Renal cortex interstitium (tissue), 15 donors: ENCODE measurements around the gene NPIPB6. TPM values are rescaled to one million over a fixed set of nuclear protein-coding genes. Genes with fewer than 3 reads are reported as not detected.
"Not testable (repeated sequence)": the region's sequence is repeated elsewhere in the genome, so short reads cannot be mapped to it uniquely, and the experiment has no call there.

Experiments
- DNase-seq, 11 donors: peaks; one replicate each; pipeline ENCODE4 v3.0.0-alpha.2; 2013; ENCODE audit warnings: low read depth in 9 of 11, low spot score in 4 of 11; ENCODE audit errors: extremely low read depth in 1 of 11
- long read RNA-seq, 16 experiments: transcript quantifications; one replicate each; lab custom pipeline, GENCODE V29; 2026
- polyA plus RNA-seq, 3 donors: library from polyadenylated mRNA; unstranded; fragments of 120-200 nt; gene quantifications; one replicate each; pipeline ENCODE4 v1.2.1, GENCODE V29; 2013; ENCODE audit not compliant: insufficient read length in 3 of 3

NPIPB6 gene
- 1 to 10 TPM; 1.7 to 4.9 (median 2.3) TPM for polyA plus RNA-seq
- long read RNA-seq, donor 1 = 0 reads
- long read RNA-seq, donor 2 = 0 reads
- long read RNA-seq, donor 3 = 0 reads
- long read RNA-seq, donor 4 = 0 reads
- long read RNA-seq, donor 5 = 0 reads
- long read RNA-seq, donor 6 = 0 reads
- long read RNA-seq, donor 7 = 0 reads
- long read RNA-seq, donor 8 = 0 reads
- long read RNA-seq, donor 9 = 0 reads
- long read RNA-seq, donor 10 = 0 reads
- long read RNA-seq, donor 11 = 0 reads
- long read RNA-seq, donor 12 = 0 reads
- long read RNA-seq, donor 13 = 0 reads
- long read RNA-seq, donor 14 = 0 reads
- long read RNA-seq, donor 15 = 0 reads
- long read RNA-seq, donor 16, partial matches to known transcripts = 9 of 17 reads
- long read RNA-seq, donor 16, other reads (novel, unspliced or antisense) = 8 of 17 reads

DNA sequence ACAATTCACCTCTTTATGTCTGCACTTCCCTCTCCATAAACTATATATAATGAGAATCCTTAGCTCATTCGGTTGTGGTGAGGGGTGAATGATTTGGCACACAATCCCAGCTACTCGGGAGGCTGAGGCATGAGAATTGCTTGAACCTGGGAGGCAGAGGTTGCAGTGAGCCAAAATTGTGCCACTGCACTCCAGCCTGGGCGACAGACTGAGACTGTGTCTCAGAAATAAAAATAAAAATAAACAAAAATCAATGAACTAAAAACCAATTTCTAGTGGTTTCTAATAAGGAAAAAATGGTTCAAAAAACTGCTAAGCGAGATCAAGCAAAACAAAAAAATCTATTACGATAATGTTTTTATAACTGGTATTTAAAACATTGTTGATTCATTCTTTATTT, at the start of gene NPIPB6:
TSS of gene NPIPB6 (minus strand) at position 101 of the 400 bp plus-strand sequence. CDS start 686 bp downstream, outside the sequence.
- not testable (repeated sequence) for DNase-seq

DNA sequence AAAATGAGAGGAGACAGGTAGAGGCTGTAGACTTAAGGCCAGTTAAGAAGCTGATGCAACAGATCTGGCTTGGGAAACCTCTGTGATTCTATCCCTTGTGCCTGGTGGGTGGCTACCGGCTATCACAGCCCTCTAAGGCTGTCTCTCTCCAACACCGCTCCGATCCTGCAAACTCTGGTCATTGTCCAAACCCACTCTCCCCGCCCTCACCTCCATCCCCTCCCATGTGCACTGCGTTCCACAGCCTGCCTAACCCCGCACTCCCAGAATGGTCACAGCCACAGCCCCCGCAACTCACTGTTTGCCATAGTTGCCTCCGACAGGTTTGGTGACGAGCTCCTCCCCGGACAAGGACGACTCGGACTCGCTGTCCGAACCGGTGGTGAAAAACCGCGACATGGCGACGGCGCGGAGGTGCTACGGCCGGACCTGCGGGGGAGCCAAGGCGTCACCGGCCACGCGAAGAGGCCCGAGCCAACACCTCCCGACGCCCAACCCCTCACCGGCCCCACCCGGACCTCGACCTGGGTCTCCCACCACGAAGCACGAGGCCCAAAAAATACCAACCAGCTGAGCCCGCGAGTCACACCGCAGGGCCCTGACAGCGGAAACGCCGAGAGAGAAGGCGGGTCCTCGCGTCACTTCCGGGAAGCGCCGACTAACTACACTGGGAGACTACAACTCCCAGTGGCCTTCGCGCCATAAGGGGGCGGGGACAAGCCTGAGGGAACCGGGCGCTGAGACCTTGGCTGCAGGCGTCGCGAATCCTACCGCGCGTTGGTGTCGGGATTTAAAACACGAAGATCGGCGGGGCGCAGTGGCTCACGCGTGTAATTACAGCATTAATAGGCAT, 40.1 kb upstream of the NPIPB6 start, which contains the start of gene EIF3CL:
TSS of gene EIF3CL (minus strand) at position 622 of the 853 bp plus-strand sequence. CDS start at position 399, 223 bp downstream.
- DNase-seq = not testable (repeated sequence)

DNA sequence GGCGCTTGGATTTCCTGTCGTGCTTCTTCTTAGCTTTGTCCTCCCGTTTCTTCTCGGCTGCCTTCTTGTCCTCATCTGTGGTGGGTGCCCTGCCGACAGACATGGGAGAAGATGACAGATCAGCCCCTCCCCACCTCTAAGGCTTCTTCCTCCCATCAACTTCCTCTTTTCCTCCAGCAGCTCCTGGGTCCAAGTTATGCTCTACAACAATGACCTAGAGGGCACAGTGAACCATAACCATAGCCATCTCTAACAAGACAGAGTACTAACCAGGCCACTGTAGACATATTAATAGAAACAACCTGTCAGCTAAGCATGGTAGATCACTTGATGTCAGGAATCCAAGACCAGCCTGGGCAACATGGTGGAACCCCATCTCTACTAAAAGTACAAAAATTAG, 28.7 kb upstream of the NPIPB6 start:
- not testable (repeated sequence) for DNase-seq

DNA sequence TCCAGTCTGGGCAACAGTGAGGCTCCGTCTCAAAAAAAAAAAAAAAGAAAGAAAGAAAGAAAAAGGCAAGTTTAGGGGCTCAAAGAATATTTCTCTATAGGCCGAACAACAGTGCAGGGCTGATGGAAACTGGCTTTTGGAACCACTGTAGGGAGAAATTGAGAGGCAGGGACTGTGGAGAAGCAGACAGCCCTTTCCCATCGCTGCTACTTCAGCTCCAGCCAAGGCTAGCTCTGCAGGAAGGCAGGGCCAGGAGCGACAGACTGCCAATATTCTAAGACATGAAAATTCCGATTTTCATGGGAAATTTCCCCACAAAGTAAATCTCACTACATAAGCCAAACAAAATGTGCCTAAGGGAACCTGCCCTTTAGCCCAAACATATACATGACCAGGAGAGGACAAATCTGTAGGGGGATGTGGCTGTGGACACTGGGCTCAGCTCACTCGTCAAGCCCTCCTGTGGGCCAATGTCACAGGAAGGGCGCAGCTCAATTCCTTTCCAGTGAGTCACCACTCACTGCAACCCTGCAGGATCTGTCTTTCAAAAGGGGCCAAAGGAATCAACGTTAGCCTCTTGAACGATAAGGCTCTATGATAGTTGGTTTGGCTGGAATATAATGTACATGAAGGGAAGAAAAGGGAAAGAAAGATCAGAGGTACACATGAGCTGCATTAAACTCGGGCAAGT, 19.0 kb upstream of the NPIPB6 start:
- not testable (repeated sequence) for DNase-seq

DNA sequence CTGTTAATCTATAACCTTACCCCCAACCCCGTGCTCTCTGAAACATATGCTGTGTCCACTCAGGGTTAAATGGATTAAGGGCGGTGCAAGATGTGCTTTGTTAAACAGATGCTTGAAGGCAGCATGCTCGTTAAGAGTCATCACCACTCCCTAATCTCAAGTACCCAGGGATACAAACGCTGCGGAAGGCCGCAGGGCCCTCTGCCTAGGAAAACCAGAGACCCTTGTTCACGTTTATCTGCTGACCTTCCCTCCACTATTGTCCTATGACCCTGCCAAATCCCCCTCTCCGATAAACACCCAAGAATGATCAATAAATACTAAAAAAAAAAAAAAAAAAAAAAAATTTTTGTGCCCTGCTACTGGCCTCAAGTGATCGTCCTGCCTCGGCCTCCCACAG, 14.5 kb upstream of the NPIPB6 start:
- not testable (repeated sequence) for DNase-seq

DNA sequence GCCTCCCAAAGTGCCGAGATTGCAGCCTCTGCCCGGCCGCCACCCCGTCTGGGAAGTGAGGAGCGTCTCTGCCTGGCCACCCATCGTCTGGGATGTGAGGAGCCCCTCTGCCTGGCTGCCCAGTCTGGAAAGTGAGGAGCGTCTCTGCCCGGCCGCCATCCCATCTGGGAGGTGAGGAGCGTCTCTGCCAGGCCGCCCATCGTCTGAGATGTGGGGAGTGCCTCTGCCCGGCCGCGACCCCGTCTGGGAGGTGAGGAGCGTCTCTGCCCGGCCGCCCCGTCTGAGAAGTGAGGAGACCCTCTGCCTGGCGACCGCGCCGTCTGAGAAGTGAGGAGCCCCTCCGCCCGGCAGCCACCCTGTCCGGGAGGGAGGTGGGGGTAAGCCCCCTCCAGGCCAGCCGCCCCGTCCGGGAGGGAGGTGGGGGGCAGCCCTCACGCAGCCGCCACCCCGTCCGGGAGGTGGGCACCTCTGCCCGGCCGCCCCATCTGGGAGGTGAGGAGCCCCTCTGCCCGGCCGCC, 13.9 kb upstream of the NPIPB6 start:
- DNase-seq = not testable (repeated sequence)

DNA sequence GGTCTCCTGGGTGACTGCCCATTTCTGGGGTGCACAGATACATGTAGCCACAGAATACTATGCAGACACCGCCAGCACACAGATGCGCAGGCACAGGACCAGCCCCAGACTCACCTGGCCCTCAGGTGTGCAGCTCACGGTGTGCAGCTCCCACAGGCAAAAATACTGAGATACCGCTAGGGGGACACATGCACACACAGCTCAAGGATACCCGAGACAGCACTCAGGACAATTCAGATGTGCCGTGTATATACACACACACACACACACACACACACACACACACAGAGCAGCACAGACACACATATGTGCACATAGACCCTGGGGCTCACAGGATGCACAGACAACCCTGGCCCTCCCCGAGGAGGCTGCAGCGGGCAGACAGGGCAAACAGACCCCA, 11.8 kb upstream of the NPIPB6 start:
- DNase-seq = not testable (repeated sequence)

DNA sequence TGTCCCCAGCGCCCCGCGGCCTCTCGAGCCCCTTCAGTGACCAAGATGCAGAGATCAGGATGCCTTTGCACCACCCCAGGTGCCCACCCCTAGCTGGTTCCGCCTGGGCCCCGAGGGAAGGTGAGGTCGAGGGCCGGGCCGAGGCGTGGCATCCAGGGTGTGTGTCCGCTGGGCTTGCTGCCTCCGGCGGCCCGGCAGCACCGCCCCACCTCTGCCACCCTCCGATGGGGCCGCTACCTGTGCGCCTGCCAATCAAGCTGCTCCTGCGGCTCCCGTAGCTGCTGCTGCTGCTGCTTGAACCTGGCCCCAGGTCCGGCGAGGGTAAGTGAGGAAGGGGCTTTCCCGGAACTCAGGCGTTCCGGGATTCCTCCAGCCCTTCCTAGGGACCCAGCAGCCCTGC, 11.0 kb upstream of the NPIPB6 start:
- DNase-seq = not testable (repeated sequence)

DNA sequence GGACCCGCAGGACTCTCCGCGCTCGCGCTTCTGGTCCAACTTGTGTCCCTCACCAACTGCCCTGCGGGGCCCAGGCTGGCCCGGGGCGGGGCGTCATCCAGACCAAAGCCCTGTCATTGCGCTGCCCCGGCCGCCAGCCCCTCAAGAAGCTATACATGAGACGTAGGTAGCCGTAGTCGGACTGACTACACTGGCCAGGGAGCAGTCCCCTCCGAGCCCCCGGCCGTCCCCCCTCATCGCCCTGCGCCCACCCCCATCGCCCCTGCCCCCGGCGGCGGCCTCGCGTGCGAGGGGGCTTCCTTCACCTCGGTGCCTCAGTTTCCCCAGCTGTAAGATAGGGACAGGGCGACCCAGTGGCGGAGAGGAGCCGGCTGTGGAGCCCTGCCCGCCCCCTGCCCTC, 4.6 kb upstream of the NPIPB6 start:
- DNase-seq = not testable (repeated sequence)

DNA sequence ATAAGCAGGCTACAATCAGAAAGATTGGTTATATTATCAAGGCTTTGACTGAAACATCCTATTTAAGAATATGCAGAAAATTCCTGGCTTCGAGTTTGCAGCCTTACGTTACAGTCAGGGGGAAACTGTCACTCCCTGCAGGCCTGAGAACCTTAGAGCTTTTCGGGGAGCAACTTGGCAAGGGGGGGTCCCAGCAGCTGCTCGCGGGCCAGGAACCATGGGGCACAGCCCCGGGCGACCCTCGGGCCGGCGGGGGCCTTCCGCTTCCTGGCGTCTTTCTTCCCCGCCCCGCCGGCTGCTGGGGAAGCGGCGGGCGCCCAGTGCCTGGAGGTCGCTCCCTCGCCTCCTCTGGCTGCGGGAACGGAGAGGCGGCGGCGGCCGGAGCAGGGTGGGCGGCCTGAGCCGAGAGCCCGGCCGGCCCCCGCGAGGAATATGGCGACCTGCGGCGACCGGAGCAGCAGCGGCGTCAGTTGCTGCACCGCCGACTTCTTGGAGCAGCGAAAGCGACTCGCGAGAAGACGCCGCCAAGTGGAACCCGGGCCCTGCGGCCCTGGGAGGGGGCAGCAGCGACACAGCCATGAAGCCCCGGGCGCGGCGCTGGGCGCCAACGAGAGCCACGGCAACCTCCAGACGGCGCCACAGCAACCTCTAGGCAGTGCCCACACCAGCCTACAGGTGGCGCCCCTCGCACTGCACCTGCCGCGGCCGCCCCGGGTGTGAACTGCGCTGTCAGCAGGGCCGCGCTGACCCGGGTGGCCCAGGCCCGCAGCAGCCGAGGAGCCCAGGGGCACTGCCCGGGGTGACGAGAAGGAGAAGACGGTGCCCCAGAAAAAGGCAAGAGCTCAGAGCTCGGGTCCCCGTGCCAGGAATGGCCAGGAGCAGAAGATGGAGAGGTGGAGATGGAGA, 1.2 kb upstream of the NPIPB6 start:
- DNase-seq = not testable (repeated sequence)

DNA sequence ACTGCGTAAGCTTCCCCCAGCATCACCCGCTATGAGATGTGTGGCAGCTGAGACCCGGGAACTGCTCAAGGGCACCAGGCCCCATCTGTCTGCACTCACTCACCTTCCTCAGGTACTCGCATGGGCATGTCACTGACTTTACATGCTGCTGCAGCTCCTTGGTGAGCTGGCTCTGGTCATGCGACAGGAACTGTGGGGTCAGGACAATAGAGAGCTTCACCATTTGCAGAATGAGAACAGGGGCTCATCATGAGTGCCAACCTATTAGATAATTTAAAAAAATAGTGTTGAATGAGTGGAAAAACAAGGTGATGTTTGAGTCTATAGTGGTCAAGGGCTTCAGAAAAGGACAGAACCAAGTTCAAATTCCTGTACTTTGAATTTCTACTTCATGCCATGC, 708 bp downstream of the NPIPB6 start:
- not testable (repeated sequence) for DNase-seq

DNA sequence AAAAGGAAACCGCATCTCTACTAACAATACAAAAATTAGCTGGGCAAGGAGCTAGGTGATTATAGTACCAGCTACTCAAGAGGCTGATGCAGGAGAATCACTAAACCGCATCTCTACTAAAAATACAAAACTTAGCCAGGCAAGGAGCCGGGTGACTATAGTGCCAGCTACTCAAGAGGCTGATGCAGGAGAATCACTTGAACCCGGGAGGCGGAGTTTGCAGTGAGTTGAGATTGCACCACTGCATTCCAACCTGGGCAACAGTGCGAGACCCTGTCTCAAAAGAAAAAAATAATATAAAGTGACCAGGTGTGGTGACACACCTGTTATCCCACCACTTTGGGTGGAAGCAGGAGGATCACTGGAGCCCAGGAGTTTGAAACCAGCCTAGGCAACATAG, 25.1 kb downstream of the NPIPB6 start:
- DNase-seq = not testable (repeated sequence)

DNA sequence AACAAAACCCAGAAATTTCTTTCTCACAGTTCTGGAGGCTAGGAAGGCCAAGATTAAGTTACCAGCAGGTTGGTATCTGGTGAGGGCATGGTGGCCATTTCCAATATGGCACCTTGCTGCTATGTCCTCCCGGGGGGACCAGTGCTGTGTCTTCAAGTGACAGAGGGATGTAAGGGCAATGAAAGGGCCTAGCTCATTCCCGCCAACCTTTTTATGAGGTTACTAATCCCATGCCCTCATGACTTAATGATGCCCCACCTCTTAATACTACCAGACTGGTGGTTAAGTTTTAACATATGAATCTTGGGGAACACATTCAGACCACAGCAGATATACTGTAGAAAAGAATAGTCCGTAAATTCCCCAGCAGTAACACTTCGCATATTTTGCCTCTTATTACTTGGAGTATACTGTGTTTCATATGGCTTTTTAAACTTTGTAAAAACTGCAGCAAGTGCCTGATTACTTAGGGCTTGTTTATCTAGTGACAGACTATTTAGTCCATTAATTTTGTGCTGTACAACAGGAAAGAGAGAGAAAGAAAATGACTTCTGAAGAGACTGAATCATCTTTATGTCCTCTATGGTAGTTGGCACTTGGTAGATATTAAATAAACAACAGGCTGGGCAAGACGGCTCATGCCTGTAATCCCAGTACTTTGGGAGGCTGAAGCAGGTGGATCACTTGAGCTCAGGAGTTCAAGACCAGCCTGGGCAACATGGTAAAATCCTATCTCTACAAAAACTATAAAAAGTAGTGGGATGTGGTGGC, 26.2 kb downstream of the NPIPB6 start:
- not testable (repeated sequence) for DNase-seq

DNA sequence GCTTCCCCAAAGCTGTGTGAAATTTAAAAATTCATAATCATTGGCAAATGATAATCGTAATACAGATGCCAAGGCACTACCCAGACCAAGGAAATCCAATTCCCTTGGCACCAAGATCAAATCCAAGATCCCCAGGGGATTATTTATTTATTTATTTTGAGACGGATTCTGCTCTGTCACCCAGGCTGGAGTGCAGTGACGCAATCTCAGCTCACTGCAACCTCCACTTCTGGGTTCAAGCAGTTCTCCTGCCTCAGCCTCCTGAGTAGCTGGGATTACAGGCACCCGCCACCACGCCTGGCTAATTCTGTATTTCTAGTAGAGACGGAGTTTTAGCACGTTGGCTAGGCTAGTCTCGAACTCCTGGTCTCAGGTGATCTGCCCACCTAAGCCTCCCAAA, 27.6 kb downstream of the NPIPB6 start:
- DNase-seq = not testable (repeated sequence)

DNA sequence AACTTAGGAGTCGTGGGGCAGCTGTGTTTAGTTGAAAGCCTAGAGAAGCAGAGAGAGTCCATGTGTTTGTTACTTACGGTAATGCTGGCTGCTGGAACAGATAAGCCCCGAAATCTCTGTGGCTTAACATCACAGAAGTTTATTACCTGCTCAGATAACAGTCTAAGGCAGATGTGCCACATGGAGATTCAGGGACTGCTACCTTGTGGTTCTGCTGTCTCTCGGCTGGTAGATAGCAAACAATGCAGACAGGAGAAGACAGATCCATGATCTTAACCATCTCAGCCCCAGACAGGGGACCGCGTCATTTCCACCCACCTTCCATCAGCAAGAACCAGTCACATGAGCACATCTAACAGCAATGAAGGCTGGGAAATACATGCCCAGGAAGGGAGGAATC, 30.7 kb downstream of the NPIPB6 start:
- DNase-seq = not testable (repeated sequence)

DNA sequence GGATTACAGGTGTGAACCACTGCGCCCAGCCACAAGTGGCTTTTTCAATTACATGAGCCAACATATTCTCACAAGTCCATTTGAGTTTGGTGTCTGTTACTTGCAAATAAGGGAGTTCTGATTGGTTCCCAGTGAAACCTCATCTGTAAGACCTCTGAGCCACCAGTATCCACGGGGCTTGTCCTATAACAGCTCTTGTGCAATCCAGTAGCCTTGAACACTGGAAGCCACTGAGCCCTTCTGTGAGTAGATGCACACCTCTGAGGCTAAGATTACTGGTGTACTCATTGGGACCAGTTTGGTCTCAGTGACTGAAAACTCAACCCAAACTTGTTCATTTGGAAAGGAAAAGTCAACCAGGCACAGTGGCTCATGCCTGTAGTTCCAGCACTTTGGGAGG, 32.3 kb downstream of the NPIPB6 start:
- DNase-seq = not testable (repeated sequence)

DNA sequence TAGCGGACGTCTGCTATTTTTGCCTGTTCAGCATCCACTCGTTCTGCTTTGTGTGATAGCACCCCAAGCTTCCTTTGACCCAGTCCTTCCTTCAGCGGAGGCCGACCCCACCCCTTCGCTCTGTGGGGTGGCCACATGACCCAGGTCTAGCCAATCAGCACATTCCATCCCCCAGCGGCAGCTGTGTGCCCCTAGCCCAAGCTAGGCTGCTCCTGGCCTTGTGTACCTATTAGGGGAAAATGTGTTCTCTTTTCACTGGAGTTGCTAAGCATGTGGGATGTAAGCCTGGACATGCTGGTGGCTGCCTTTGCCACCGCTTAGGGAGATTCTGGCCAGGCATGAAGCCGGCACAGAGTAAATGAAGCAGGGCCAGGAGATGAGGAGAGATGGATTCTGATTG, 33.1 kb downstream of the NPIPB6 start:
- not testable (repeated sequence) for DNase-seq
